ENCODE measurements around the gene SOX1.

SOX1 gene

DNA sequence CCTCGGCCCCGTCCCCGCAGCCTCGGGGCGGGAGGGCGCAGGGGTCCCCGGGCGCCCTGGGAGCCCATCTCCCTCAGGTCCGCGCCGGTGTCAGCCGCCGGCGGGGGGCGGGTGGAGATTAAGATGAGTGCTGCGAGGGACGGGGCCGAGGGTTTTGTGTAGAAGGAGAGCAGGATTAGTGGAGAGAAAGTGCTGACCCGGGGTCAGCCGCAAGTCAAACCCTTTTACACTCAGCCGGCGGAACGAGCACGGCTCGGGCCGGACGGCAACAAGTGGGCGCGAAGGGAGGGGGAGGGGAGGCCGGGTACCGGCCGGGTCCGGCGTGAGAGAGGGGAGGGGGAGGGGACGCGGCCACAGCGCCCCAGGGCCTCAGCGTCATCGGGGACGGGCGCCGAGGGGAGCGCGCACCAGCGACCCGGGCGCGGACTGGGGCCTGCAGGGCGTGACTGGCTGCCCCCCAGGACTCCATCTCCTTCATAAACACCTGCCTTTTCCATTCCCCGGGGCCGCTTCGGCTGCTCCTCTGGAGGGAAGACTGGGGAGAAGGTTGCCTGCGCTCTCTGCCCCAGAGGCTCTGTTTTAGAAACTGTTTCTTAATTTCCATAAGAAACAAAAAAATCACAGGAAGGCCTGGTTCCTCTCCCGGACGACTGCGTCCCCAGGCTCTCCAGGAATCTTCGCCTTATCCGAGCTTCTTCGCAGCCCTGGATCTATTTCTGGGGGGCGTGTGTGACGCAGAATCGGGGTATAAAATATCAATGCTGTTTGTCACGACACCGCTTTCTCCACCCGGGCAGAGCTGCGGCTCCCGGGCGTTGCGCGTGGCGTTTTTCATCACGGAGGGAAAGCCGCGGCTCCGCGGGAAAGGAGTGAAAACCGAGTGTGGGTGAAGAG lies 6.5 kb downstream of the SOX1 start:
- no peak for DNase-seq

DNA sequence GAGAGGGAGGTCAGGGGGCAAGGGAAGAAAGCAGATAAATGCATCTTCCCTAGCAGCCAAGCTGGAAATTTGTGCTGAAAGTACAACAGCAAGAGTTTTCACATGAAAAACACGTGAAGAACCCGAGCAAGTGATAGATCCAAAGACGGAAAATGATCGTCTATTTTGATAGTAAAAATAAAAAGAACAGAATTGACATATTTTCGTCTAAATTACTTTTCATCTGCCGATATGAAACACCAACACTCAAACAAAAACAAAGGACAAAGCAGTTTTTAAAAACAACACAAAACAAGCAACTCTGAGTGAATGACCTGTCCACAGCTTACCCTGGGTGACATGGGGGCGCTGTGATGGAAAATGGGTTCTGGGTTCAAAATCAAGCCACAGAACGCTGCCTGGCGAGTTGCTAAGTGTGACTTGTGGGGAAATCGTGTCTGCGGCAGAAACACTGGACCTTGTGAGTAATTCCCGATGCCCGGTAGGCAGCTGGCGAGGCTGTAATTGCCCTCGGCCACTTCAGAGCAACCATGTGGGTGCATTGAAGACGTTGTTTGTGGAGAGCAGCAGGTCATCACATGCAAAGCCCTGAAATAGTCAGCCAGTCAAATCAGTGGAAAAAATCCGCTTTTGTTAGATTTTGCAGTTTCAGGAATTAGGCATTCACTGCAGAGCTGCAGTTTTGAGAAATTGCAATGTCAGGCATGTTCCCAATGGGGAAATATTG lies 7.4 kb downstream of the SOX1 start:
- DNase-seq = no peak

DNA sequence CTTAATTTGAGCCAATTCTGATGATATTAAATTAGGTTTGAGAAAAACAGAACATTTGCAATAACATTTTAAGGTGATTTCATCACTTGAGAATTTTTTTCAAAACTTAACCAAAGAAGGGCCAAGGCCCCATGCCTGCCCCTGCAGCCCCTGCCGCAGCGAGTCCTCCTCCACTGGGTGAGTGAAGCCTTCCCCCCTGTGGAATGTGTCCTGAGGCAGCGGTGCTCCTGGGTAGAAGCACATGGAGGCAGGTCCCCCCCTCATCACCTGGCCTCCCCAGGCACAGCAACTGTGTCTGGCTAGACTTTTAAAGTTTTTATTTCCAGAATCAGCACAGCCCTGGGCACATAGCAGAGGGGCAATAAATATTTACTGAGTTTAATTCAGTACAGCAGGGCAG lies 10.8 kb downstream of the SOX1 start:
- no peak for DNase-seq

DNA sequence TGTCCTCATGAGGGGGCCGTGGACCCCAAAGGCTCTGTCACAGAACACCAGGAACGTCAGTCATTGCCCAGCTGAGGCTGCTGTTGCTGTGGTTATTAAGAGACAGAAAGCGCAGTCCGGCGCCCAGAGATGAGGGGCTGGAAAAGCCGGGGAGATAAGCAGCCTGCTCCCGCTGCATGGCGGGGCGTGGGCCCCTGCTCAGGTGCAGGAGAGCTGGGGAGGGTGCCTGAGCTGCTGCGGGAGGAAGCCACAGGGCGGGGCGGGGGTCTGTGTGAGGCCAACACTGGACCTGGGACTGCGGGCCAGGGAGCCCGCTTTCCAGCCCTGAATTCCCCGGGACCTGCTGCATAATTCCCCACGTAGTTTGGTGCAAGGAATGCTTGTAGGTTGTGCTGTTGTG lies 11.3 kb downstream of the SOX1 start:
- DNase-seq = no peak

DNA sequence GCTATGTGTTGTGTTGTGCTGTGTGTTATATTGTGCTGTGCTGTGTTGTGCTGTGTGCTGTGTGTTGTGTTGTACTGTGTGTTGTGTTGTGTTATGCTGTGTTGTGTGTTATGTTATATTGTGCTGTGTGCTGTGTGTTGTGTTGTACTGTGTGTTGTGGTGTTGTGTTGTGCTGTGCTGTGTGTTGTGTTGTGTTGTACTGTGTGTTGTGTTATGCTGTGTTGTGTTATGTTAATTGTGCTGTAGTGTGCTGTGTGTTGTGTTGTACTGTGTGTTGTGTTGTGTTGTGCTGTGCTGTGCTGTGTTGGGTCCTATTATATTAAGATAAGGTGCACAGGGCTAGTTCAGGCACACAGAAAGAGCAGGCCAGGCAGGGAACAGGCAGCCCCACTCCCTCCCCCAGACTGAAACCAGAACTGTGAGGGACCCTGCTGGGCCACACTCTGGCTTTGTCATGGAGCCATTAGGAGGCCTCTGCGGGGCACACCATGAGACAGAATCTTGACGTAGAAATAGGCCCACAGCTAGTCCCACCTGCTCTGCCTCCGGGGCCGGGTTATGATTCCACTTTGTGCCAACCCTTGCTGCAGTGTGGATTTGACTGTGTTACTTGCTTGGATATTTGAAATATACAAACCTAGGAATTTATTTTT lies 12.1 kb downstream of the SOX1 start:
- DNase-seq = no peak

DNA sequence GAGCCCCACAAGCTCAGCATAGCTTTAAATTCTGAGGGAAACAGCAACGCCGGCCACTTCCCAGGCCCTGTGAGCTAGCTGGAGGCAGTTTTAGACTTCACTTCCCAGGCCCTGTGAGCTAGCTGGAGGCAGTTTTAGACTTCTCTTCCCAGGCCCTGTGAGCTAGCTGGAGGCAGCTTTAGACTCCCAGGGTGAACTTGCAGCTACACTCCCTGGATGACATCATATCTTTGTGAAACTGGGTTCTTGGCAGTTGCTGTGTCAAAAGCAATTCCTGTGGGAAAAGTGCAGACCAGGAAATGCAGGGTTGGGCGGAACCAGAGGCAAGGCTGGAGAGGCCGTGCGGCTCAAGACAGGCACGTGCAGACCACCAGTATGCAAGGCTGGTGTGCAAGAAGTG lies 12.7 kb downstream of the SOX1 start:
- DNase-seq = no peak

DNA sequence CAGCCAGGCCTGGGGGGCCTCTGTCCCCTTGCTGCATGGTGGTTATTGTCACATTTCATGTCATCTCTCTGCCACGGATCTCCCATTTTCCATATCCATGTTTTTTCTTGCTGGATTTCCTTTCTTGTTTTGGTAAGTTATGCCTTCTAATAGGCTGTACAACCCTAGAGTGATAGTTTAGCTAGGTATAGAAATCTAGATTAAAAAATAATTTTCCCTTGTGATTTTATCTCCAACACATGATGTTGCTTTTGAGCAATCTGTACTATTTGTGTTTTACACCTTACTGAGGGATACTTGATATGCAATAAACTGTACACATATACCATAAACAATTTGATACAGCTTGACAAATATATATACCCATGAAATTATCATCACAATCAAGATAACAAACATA lies 17.0 kb downstream of the SOX1 start:
- DNase-seq = no peak

DNA sequence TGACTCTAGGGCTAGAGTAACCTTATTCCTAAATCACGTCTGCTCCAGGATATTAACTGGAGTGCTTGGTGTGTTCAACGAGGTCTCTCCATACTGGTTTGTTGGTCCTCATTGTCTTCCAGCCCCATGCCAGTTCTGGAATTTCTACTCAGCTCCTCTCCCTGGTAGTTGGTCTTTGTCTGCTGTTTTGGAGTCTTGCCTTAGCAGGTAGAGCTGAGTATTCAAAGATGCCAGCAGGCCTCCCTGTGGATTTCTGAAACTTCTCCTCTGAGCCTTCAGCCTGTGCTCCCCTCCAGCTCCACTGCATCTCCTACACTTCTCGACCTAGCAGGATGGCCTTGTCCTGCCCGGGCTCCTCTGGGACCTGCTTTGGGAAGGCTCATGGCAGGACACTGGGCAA lies 25.5 kb downstream of the SOX1 start:
- DNase-seq = no peak

DNA sequence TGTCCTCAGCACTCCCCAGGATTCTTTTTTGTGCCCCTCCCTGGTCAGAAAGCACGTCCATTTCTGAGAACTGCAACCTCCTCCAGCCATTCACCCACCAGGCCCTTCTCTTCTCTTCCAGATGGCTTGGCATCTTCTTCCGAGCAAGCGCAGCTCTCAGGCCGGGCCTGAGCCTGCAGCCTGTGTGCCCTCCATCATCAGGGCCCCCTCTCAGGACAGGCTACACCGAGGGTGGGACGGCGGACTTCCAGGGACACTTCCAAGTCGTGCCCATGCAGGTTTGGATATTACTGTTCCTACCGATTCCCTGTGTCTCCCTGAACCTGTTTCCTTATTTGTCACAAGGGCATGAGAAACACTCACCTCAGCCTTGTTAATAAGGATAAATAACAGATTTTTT lies 28.4 kb downstream of the SOX1 start:
- no peak for DNase-seq

DNA sequence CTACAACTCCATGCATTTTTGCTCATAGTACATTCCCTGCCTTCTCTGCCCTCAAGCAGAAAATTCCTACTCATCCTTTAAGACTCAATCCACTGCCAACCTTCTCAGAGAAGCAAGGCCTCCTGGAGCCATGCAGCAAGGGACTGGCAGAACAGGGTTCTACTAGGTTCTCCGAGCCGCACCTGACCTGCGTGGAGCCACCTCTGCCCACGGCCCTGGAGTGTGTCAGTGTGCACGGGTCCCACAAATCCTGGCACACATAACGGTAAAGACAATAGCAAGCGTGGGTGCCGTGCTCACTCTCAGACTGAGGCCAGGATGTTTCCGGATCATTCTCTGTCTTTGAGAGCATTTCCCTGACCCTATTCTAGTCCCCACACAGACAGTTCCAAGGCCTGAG lies 30.0 kb downstream of the SOX1 start:
- DNase-seq = no peak

DNA sequence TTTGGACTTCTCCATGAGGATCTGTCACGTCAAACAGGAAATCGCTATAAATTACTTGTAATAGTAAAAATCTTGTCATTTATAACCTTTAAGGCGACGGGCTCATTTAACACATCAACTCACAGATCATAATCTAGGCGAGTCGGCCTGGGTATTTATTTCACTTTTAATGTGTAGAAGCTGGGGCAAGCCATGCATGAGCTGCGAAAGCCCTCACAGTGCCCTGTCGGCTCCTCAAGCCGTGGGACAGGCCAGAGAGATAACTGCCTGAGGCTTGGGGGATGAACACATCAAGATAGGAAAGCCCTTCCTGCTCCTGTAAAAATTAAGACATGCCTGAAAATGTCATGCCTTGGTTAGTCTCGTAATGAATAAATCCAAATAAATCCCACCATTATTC lies 30.8 kb downstream of the SOX1 start:
- DNase-seq = no peak

DNA sequence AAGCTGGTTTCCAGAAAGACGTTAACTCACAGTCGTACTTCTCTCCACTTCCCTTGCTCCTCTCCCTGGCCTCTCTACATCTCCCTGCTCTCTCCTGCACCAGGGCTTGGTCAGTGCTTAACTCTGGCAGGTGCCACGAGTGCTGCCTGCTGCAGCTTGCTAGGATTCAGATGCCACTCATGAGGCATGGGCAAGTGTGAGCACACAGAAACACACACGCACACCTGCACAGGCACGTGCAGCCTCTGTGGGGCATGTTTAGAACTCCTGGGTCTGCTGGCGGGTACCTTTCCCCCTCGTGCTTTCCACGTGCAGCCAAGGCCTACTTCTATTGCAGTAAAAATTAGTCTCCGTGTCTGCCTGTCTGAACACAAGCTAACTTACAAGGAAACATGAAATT lies 31.8 kb downstream of the SOX1 start:
- DNase-seq = no peak

DNA sequence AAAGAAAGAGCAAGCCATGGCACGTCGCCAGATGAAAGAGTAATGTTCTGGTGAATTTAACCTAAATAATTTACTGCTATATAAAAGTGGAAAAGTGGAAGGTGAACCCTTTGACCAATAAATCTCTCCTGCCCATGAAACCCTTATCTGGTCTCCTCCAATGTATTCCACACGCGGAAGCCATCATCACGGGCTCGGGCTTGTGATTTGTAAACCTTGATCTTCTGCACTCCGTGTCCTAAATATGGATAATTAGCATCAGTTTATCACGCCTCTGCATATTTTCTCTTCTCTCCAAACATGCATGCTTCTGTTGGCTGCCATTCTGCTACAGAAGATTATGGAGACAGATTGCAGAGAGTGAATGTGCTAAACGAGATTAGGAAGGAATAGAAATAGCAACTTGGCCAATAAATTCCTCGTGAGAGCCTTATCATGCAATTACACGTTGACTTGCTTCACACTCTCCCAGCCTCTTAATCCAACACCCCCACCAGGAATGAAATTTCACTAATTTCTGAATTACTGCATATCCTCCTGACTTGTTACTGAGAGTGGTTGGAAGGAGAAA lies 34.5 kb downstream of the SOX1 start:
- DNase-seq = no peak

DNA sequence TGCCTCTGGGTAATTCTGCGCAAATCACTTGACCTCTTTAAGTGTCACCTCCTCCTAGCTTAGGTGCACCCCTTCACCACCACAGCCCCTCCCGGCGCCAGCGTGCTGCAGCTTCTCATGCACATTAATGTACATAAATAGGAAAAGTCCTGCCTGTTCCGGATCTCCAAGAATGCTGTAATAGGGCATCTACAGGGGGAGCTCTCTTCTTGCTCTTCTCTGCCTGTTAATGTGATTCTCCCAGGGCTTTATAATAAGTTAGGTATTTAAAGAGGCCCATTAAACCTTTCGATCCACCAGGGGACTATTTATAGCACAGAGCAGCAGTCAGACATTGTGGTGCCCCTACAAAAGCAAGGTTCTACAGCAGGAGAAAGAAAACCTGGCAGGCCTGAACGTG lies 35.3 kb downstream of the SOX1 start:
- no peak for DNase-seq

DNA sequence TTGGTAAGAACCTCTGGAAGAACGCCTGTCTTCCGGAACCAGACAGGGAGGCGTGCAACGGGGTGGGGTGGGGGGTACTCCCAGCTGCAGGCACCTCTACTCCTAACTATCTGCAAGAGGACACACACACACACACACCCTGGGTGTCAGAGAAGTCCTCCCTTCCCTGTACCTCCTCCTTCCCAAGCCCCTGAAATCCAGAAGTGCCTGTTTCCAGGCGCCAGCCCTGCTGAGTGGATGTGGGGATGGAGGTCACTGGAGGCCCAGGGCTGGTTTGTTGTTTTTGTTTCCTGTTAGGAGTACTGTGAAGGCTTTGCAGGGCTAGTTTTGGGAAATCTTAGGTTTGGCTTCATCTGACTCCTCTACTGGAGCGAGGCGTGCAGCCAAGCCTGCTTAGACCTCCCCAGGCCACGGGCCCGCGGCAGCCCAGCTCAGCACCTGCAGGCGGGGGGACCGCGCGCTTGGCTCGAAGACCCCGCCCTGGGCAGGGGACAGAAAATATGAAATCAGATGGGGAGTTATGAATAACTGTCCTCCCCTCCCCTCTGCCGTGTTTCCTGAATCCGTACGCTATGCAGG lies 36.4 kb downstream of the SOX1 start:
- no peak for DNase-seq

DNA sequence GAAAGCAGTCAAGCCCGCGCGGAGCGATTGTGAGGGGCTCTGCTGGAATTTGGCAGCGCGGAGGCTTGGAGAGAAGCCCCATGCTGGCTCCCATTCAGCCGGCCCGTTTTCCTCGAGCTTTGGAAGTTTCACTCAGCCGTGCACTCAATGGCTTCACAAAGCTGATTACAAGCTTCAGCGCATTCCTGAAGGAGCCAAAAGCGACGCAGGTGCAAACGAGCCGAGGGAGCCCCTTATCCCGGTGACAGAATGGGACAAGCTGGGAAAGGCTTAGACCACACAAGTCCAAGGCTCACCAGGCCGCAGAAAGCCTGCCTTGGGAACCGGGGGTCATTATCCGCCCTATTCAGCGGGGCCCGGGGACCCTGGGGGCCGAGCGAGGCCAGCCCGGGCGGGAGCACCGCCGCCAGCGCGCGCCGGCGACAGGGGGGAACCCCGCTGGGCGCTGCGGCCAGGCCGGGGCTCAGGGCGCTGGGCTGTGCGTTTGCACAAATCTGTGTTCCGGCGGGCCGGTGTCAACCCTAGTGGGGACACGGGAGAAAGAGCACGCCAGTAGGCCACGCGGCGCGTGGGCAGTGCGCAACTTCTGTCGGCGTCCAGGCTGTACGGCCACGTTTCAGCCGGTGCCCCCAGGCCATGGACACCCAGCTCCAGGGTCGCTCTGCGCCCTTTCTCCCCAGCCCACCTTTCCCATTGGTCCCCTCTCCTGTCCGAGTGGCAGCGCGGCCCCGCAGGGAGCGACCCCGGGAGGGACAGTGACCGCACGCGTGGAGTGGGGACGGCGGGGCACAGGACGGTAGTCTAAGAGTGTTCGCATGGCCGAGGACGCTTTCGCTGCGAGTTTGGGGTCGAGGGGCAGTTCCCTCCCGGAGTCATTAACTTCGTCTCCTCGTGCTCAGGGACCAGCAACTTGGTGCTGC lies 37.3 kb downstream of the SOX1 start:
- DNase-seq = no peak

DNA sequence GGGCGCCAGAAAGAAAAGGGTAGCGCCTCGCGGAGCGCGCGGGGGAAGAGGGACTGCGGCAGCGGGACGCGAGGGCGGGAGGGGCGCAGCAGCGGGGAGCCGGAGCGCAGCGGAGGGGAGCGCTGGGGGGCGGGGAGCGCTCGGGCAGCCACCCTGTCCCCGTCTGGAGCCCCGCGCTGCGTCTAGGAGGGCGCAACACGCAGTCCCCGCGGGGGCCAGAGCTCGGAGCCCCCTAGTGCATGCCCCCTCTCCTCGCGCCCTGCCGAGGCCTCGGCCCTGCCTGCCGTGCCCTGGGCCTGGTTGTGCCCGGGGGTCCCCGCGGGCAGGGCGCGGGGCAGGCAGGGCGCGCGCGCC lies 37.9 kb downstream of the SOX1 start:
- DNase-seq = no peak

DNA sequence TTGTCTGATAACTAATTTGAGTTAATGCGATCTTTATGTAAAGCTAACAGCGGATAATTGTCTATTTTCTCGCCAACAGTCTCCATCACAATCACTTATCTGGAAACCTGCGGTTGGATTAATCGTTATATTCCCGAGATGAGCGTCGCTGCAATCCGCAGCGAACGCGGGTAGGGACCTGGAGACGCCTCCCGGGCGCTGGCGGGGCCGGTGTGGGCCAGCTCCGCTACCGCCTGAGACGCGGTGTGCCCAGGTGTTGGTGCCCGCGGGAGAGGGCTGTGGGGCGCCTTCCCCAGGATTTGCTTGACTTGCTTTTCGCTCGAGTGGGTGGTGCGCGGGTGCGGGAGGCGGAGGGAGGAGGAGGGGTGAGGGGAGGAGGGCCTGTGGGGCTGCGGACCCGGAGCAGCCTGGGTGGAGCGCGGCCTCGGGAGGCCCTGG lies 38.3 kb downstream of the SOX1 start:
- DNase-seq = no peak

DNA sequence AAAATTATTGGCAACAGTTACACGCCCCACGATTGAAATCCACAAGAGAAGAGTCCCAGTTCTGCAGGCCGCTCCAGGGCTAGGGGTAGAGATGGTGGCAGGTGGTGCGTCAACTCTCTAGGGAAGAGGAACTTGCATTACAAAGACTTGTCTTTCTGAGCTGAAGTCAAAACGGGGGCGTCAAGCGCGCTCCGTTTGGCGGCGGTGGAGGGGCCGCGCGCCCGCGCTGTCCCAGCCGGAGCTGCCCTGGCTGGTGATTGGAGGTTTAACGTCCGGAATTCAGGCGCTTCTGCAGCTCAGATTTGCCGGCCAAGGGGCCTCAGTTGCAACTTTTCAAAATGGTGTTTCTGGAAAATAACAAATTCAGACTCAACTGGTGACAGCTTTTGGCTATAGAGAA lies 38.9 kb downstream of the SOX1 start:
- no peak for DNase-seq

DNA sequence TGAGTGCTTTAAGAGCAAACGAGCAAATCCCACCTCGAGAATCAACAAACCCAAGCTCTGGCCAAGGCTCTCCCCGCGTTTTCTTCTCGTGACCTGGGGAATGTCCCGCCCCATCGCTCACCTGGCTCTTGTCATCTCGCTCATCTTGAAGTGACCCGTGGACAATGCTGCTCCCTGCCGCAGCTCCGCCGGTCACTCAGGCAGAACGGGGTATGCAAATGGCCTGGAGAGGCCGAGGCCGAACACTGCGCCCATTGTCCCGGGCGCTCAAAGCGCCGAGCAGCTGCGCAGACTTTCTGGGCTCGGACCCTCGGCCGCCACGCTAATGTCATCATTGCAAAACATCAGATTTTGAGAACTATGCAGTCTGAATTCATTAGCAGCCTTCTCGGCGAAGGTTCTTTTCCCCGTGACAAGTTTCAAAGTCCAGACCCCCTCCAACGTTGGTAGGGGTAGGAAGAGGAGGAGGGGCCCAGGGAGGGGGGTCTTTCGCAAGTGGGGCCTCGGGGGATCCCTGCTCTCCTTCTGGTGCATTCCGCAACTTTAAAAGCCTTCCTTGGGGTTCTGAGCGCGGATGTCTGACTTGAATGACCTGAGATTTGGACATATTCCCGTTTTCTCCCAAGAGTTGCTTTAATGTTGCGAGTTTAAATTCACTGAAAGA lies 39.7 kb downstream of the SOX1 start:
- DNase-seq = no peak

DNA sequence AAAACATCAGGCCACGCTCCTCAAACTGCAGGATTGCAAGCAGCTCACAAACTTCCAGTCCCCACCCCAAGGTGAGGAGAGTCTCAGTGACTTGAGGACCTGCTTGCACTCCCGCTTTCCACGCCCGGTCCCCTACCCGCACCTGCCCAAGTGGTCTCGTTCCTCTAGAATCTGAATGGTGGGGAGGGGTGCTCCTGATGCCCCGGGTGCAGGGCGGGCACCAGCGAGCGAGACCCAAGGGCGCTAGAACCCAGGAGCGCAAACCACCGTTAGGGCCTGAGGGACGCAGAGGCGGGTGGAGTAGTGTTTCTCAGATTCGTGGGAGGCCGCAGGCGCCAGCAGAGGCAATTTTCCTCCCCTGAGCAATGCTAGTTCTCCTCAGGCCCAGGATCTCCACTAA lies 40.3 kb downstream of the SOX1 start:
- no peak for DNase-seq

DNA sequence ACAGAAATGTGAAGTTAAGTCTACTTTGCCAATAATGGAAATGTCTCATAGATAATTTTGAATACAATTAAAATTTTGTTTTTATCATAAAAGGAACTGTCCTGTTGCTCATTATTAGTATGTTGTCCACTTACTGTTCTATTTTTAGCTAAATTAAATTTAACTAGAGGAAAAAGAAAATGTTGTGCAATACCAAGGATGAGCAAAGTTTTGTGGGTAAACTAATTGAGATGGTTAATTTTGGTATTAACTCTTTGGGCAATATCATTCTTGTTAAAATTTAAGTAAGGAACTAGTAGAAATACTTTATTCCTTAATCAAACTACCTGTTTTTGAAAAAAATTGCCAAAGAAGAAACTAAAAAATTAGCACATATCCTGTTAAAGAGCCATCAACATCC lies 43.5 kb downstream of the SOX1 start:
- no peak for DNase-seq
